Bronchial epithelial cell (primary cell): Measurements from ENCODE around the gene TMEM225B. TPM values are rescaled to one million over a fixed set of nuclear protein-coding genes. Genes with fewer than 3 reads are reported as not detected.

ENCODE experiments used
- DNase-seq: peaks from one replicate; pipeline ENCODE4 v3.0.0-alpha.2; 2010; ENCODE audit warnings: low read depth
- FAIRE-seq: peaks from 2 replicates; lab custom pipeline; 2011; peaks lifted over from hg19 to GRCh38; lab: Jason Lieb, UNC
- H3K27me3 ChIP-seq: 2 replicates; pipeline ENCODE4 v1.5.1; 2011; ENCODE audit warnings: low read length; ENCODE audit not compliant: control insufficient read depth, insufficient read depth
- H3K36me3 ChIP-seq: 2 replicates; pipeline ENCODE4 v1.5.1; 2011; ENCODE audit warnings: low read length; ENCODE audit not compliant: control insufficient read depth, insufficient read depth
- H3K4me3 ChIP-seq: 2 replicates; pipeline ENCODE4 v1.5.1; 2011; ENCODE audit warnings: mild to moderate bottlenecking, low read depth, low read length, control low read depth
- CTCF ChIP-seq: IDR thresholded peaks from 2 replicates; pipeline ENCODE4 v1.5.1; 2011; ENCODE audit warnings: mild to moderate bottlenecking, moderate library complexity, low read length, control low read depth, inconsistent platforms; ENCODE audit not compliant: insufficient read depth, severe bottlenecking
- total RNA-seq: library from RNA; depleted of rRNA; stranded (reverse); fragments of >200 nt; gene quantifications from 2 replicates; pipeline ENCODE4 v1.2.1, GENCODE V29; 2014

Gene TMEM225B
- total RNA-seq, 1 donor from 2014 or later, result 0.53 TPM

GRCh38 chr7:99557196-99557607 lies 40.9 kb upstream of the TMEM225B start:
- DNase-seq (no peak), FAIRE-seq (no peak)
- H3K36me3 ChIP-seq, result peaks cover 7% of the 10 kb centered on the region
- no peaks in the 10 kb centered on the region for H3K27me3 ChIP-seq
- no peak for TF ChIP-seq CTCF
- H3K4me3 ChIP-seq, result peak overlapping the region; percentile 81

GRCh38 chr7:99557940-99558305 lies 40.1 kb upstream of the TMEM225B start:
- no peak for FAIRE-seq
- H3K36me3 ChIP-seq, result peaks cover 10% of the 10 kb centered on the region

GRCh38 chr7:99558306-99559174 lies 39.5 kb upstream of the TMEM225B start, which contains the start of gene ZNF655:
TSS of gene ZNF655 (plus strand) at chr7:99558642. CDS start at chr7:99560560, 1,918 bp downstream.
- peaks cover 10% of the 10 kb centered on the region for H3K36me3 ChIP-seq
- no peaks in the 10 kb centered on the region for H3K27me3 ChIP-seq
- DNase-seq, result peak; percentile 48
- TF ChIP-seq CTCF, result no peak
- H3K4me3 ChIP-seq, result peak within 1 kb of the TSS; percentile 81
- no peak for FAIRE-seq

More at GRCh38 chr7:99557940-99558305, 40.1 kb upstream of the TMEM225B start:
- no peak for DNase-seq
- no peak for TF ChIP-seq CTCF
- H3K4me3 ChIP-seq, result peak overlapping the region; percentile 81
- H3K27me3 ChIP-seq, result no peaks in the 10 kb centered on the region

- no peak for FAIRE-seq
- Histone ChIP-seq H3K4me3 (peak overlapping the region; percentile 81), H3K36me3 (peaks cover 11% of the 10 kb centered on the region), H3K27me3 (no peaks in the 10 kb centered on the region)
- DNase-seq, result no peak
- no peak for TF ChIP-seq CTCF
Measured at GRCh38 chr7:99559175-99559915, 38.7 kb upstream of the TMEM225B start.

GRCh38 chr7:99560834-99561736 lies 37.0 kb upstream of the TMEM225B start:
- H3K36me3 ChIP-seq, result peaks cover 13% of the 10 kb centered on the region
- DNase-seq (peak; percentile 95), FAIRE-seq (no peak)
- H3K27me3 ChIP-seq, result no peaks in the 10 kb centered on the region
- no peak overlapping the region for H3K4me3 ChIP-seq
- no peak for TF ChIP-seq CTCF
